PC-9 (cell line): ENCODE results near the gene OBSCN. TPM values are rescaled to one million over a fixed set of nuclear protein-coding genes. Genes with fewer than 3 reads are reported as not detected.

ENCODE experiments used
- BruUV-seq: library from RNA; stranded (reverse); fragments of 400-500 nt; replicated peaks from 2 replicates; lab custom pipeline; 2021; lab: Mats Ljungman, UMichigan
- CTCF ChIA-PET: fragments of 300-600 bp; sonication (Branson Sonifier 250); formaldehyde crosslinking; loops from one replicate; lab custom pipeline; 2022; ENCODE audit warnings: antibody characterized with exemption; lab: Charles Lee
- POLR2A ChIA-PET: fragments of 300-600 bp; sonication (Branson Sonifier 250); formaldehyde crosslinking; loops from one replicate; lab custom pipeline; 2022; ENCODE audit warnings: antibody characterized with exemption; ENCODE audit not compliant: unreplicated experiment; lab: Charles Lee
- DNase-seq, 2 experiments: peaks; one replicate each; pipeline versions ENCODE4 v3.0.0 to v3.0.0-alpha.2; 2015 to 2022; ENCODE audit warnings: mixed read lengths in 1 of 2
- H2AFZ ChIP-seq: fragments of 200-600 bp; sonication (generic); 2 replicates; pipeline ENCODE4 v1.8.1; 2017; ENCODE audit warnings: antibody characterized with exemption
- H3F3A ChIP-seq: fragments of 200-600 bp; sonication (generic); 2 replicates; pipeline ENCODE4 v1.8.1; 2017; ENCODE audit warnings: antibody characterized with exemption, mild to moderate bottlenecking, low read depth; ENCODE audit not compliant: insufficient read depth
- H3K27ac ChIP-seq: fragments of 200-600 bp; sonication (generic); 2 replicates; pipeline ENCODE4 v1.6.1; 2016; ENCODE audit warnings: mixed run types
- H3K27me3 ChIP-seq: fragments of 200-600 bp; sonication (generic); 2 replicates; pipeline ENCODE4 v1.6.1; 2016; ENCODE audit warnings: low read depth, mixed run types; ENCODE audit not compliant: insufficient read depth
- H3K36me3 ChIP-seq: fragments of 200-600 bp; sonication (generic); 2 replicates; pipeline ENCODE4 v1.6.1; 2016; ENCODE audit warnings: low read depth, mixed run types
- H3K4me1 ChIP-seq: fragments of 200-600 bp; sonication (generic); replicated peaks from 2 replicates; pipeline ENCODE4 v1.6.1; 2016; ENCODE audit warnings: mixed run types; ENCODE audit not compliant: insufficient read depth
- H3K4me2 ChIP-seq: fragments of 200-600 bp; sonication (generic); 2 replicates; pipeline ENCODE4 v1.6.1; 2017; ENCODE audit warnings: mixed run types
- H3K4me3 ChIP-seq: fragments of 200-600 bp; sonication (generic); 2 replicates; pipeline ENCODE4 v1.6.1; 2016; ENCODE audit warnings: mixed run types
- H3K79me2 ChIP-seq: fragments of 200-600 bp; sonication (generic); 2 replicates; pipeline ENCODE4 v1.6.1; 2017; ENCODE audit warnings: low read depth, mixed run types
- H3K9me2 ChIP-seq: fragments of 200-600 bp; sonication (generic); 2 replicates; pipeline ENCODE4 v1.8.1; 2017; ENCODE audit warnings: mild to moderate bottlenecking; ENCODE audit not compliant: insufficient read depth
- H3K9me3 ChIP-seq: fragments of 200-600 bp; sonication (generic); 2 replicates; pipeline ENCODE4 v1.8.1; 2016; ENCODE audit warnings: low read depth; ENCODE audit not compliant: insufficient read depth
- H4K20me1 ChIP-seq: fragments of 200-600 bp; sonication (generic); 2 replicates; pipeline ENCODE4 v1.8.1; 2017; ENCODE audit not compliant: insufficient read depth
- EZH2 ChIP-seq: fragments of 200-600 bp; sonication (generic); IDR thresholded peaks from 2 replicates; pipeline ENCODE4 v1.8.0; 2017; ENCODE audit warnings: antibody characterized with exemption, low read depth
- intact Hi-C: fragments of 100-400 bp; cut with micrococcal nuclease; formaldehyde crosslinking; loops from one replicate; pipeline ENCODE4 v1.10.0; 2022; ENCODE audit not compliant: unreplicated experiment
- total RNA-seq: library from RNA; stranded (reverse); gene quantifications from 2 replicates; pipeline ENCODE4 v1.2.3, GENCODE V29; 2021
- TF ChIP-seq, protein P1 (sequence below): fragments of 200-600 bp; sonication (generic); conservative IDR thresholded peaks from 2 replicates; pipeline ENCODE4 v1.6.1; 2017; ENCODE audit warnings: mixed run types, antibody characterized with exemption, mild to moderate bottlenecking, moderate library complexity

The OBSCN gene
- total RNA-seq, 1 experiment from 2014 or later: 62.9 TPM

DNA sequence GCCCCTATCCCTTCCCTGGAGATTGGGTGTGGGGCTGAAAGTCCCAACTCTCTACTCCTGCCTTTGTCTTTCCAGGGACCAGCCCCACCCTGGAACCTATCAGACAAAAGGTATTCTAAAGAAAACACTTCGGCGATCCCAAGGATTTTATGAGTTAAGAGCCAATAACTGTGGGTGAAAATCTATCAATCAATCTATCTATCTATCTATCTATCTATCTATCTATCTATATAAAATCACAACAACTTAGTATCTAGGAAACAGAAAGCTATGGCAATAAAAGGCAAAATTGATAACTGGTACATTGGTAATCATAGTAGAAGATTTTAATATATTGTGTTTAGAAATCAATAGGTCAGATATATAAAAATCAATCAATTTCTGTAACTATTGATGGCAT, 175.9 kb downstream of the OBSCN start:
- Histone ChIP-seq H3K9me3 (no peaks in the 10 kb centered on the region; the same call in 1 of the 2 replicates), H3K4me1 (peaks cover 10% of the 10 kb centered on the region), H3K79me2 (no peaks in the 10 kb centered on the region), H3K9me2 (no peaks in the 10 kb centered on the region), H3K27ac (no peak overlapping the region), H3K27me3 (no peaks in the 10 kb centered on the region), H4K20me1 (no peaks in the 10 kb centered on the region), H3K4me2 (no peak overlapping the region), H3F3A (peaks cover 5% of the 10 kb centered on the region; the same call in 1 of the 2 replicates), H2AFZ (no peak overlapping the region), H3K4me3 (no peak overlapping the region), H3K36me3 (no peaks in the 10 kb centered on the region)
- TF ChIP-seq EZH2: no peak
- TF ChIP-seq, protein P1, sequence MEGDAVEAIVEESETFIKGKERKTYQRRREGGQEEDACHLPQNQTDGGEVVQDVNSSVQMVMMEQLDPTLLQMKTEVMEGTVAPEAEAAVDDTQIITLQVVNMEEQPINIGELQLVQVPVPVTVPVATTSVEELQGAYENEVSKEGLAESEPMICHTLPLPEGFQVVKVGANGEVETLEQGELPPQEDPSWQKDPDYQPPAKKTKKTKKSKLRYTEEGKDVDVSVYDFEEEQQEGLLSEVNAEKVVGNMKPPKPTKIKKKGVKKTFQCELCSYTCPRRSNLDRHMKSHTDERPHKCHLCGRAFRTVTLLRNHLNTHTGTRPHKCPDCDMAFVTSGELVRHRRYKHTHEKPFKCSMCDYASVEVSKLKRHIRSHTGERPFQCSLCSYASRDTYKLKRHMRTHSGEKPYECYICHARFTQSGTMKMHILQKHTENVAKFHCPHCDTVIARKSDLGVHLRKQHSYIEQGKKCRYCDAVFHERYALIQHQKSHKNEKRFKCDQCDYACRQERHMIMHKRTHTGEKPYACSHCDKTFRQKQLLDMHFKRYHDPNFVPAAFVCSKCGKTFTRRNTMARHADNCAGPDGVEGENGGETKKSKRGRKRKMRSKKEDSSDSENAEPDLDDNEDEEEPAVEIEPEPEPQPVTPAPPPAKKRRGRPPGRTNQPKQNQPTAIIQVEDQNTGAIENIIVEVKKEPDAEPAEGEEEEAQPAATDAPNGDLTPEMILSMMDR: no peak
- intact Hi-C loops: no loop called here
- no TSS peak for BruUV-seq
- ChIA-PET CTCF (no interaction called here), POLR2A (no interaction called here)
- DNase-seq: no peak

DNA sequence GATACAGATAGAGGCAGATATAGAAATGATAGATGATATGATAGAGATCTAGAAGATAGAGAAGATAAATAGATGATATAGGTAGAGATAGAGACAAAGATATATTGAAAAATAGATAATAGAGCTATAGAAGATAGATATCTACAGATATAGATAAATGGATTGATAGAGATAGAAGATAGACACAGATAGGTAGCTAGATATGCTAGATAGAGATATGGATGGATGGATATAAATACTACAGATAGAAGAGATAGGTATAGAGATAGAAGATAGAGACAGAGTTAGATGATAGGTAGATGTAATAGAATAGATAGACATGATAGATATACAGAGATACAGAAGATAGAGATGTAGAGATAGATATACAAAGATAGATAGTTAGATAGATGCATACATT, 177.4 kb downstream of the OBSCN start:
- Histone ChIP-seq H3K36me3 (no peaks in the 10 kb centered on the region), H3K79me2 (no peaks in the 10 kb centered on the region), H3K27me3 (no peaks in the 10 kb centered on the region), H3K4me3 (no peak overlapping the region), H3K9me2 (no peaks in the 10 kb centered on the region), H3F3A (no peaks in the 10 kb centered on the region), H2AFZ (no peak overlapping the region), H3K4me1 (no peaks in the 10 kb centered on the region), H3K4me2 (no peak overlapping the region), H3K9me3 (no peaks in the 10 kb centered on the region; the same call in 1 of the 2 replicates), H3K27ac (no peak overlapping the region), H4K20me1 (no peaks in the 10 kb centered on the region)
- ChIA-PET CTCF (no interaction called here), POLR2A (no interaction called here)
- intact Hi-C loops: no loop called here
- DNase-seq: no peak
- TF ChIP-seq, protein P1: no peak
- no peak for TF ChIP-seq EZH2
- BruUV-seq: no TSS peak

DNA sequence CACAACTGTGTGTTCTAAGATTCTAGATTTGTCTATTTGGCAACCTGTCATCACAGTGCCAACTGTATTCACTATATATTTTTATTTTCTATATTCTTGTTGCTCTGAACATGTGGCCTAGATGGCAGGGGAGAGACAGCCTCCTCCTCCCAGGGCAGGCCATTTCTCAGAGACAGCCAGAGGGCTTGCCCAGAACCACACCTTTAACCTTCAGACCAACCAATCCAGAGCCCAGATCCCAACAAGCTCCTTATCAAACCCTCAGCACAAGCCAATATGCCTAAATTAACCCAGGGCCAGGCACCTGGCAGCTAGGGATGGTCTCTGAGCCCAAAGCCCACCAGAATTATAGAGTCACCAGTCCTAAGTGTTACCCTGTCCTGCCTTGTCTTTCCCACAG, 179.5 kb downstream of the OBSCN start:
- TF ChIP-seq, protein P1: no peak
- no peak for TF ChIP-seq EZH2
- intact Hi-C loops: no loop called here
- Histone ChIP-seq H3K27ac (no peak overlapping the region), H3K4me3 (no peak overlapping the region), H2AFZ (no peak overlapping the region), H3K9me3 (no peaks in the 10 kb centered on the region; the same call in 1 of the 2 replicates), H3K36me3 (no peaks in the 10 kb centered on the region), H3K79me2 (no peaks in the 10 kb centered on the region), H3K4me1 (0 out of 2 replicates have a peak, but pooled peaks cover 4% of the 10 kb centered on the region), H3K9me2 (no peaks in the 10 kb centered on the region), H3K27me3 (no peaks in the 10 kb centered on the region), H3F3A (peaks cover 4% of the 10 kb centered on the region; the same call in 1 of the 2 replicates), H4K20me1 (no peaks in the 10 kb centered on the region), H3K4me2 (no peak overlapping the region)
- no peak for DNase-seq
- CTCF ChIA-PET: no interaction called here
- POLR2A ChIA-PET: no interaction called here
- BruUV-seq: no TSS peak
